GM23338 (cell line): ENCODE data around the gene TAOK1. TPM values are rescaled to one million over a fixed set of nuclear protein-coding genes. Genes with fewer than 3 reads are reported as not detected.

Experiments
- ATAC-seq: fragments of 200-7000 bp; cut with Tn5 transposase; 3 replicates; pipeline ENCODE4 v1.9.1; 2020
- DNase-seq: peaks from one replicate; pipeline ENCODE4 v3.0.0-alpha.2; 2015; ENCODE audit warnings: low spot score
- H2AFZ ChIP-seq: fragments of 200-600 bp; sonication (generic); 2 replicates; pipeline ENCODE4 v1.8.0; 2016; ENCODE audit warnings: antibody characterized with exemption, mild to moderate bottlenecking, moderate library complexity
- H3F3A ChIP-seq: fragments of 200-600 bp; sonication (generic); replicated peaks from 2 replicates; pipeline ENCODE4 v1.8.0; 2017; ENCODE audit warnings: antibody characterized with exemption, mixed run types, low read depth
- H3K27ac ChIP-seq: fragments of 200-600 bp; sonication (generic); 2 replicates; pipeline ENCODE4 v1.6.1; 2016; ENCODE audit warnings: low read depth
- H3K27me3 ChIP-seq: fragments of 200-600 bp; sonication (generic); 2 replicates; pipeline ENCODE4 v1.8.0; 2016; ENCODE audit warnings: mild to moderate bottlenecking, mixed run types, moderate library complexity; ENCODE audit not compliant: insufficient read depth
- H3K36me3 ChIP-seq: fragments of 200-600 bp; sonication (generic); 2 replicates; pipeline ENCODE4 v1.8.0; 2016; ENCODE audit warnings: mild to moderate bottlenecking; ENCODE audit not compliant: insufficient read depth
- H3K4me1 ChIP-seq: fragments of 200-600 bp; sonication (generic); 2 replicates; pipeline ENCODE4 v1.8.0; 2016; ENCODE audit warnings: mild to moderate bottlenecking, moderate library complexity; ENCODE audit not compliant: insufficient read depth
- H3K4me2 ChIP-seq: fragments of 200-600 bp; sonication (generic); 2 replicates; pipeline ENCODE4 v1.7.1; 2017; ENCODE audit warnings: mixed run types
- H3K4me3 ChIP-seq: fragments of 200-600 bp; sonication (generic); 2 replicates; pipeline ENCODE4 v1.6.1; 2016; ENCODE audit warnings: mixed run types
- H3K79me2 ChIP-seq: fragments of 200-600 bp; sonication (generic); replicated peaks from 2 replicates; pipeline ENCODE4 v1.8.0; 2017; ENCODE audit warnings: mild to moderate bottlenecking; ENCODE audit not compliant: insufficient read depth
- H3K9me2 ChIP-seq: fragments of 200-600 bp; sonication (generic); 2 replicates; pipeline ENCODE4 v1.8.0; 2017; ENCODE audit not compliant: insufficient read depth
- H4K20me1 ChIP-seq: fragments of 200-600 bp; sonication (generic); replicated peaks from 2 replicates; pipeline ENCODE4 v1.8.0; 2017; ENCODE audit warnings: mild to moderate bottlenecking; ENCODE audit not compliant: insufficient read depth
- H3K27ac Mint-ChIP-seq: 2 replicates; pipeline ENCODE4 v1.8.0; 2020; ENCODE audit warnings: inconsistent platforms, mild to moderate bottlenecking, moderate library complexity, mixed read lengths
- H3K27me3 Mint-ChIP-seq: 3 replicates; pipeline ENCODE4 v1.8.0; 2022; ENCODE audit warnings: low read depth, mild to moderate bottlenecking, moderate library complexity, mixed read lengths, inconsistent platforms; ENCODE audit not compliant: insufficient read depth, poor library complexity
- H3K36me3 Mint-ChIP-seq: 3 replicates; pipeline ENCODE4 v1.8.0; 2021; ENCODE audit warnings: low read depth, mild to moderate bottlenecking, inconsistent platforms, moderate library complexity, mixed read lengths
- H3K4me1 Mint-ChIP-seq: 3 replicates; pipeline ENCODE4 v1.8.0; 2020; ENCODE audit warnings: mild to moderate bottlenecking, inconsistent platforms, mixed read lengths
- H3K4me3 Mint-ChIP-seq: 3 replicates; pipeline ENCODE4 v1.8.0; 2021; ENCODE audit warnings: moderate library complexity, mild to moderate bottlenecking, inconsistent platforms, mixed read lengths
- H3K9me3 Mint-ChIP-seq: 3 replicates; pipeline ENCODE4 v1.8.0; 2020; ENCODE audit warnings: moderate library complexity, mild to moderate bottlenecking, inconsistent platforms, mixed read lengths
- CREB1 ChIP-seq: fragments of 250-450 bp; sonication (Bioruptor Pico); IDR thresholded peaks from 2 replicates; pipeline ENCODE4 v1.5.0; 2020; ENCODE audit warnings: low read depth, mild to moderate bottlenecking, moderate library complexity
- ETS1 ChIP-seq: IDR thresholded peaks from 2 replicates; pipeline ENCODE4 v1.6.1; 2016; ENCODE audit warnings: antibody characterized with exemption
- EZH2phosphoT487 ChIP-seq: fragments of 200-600 bp; sonication (generic); IDR thresholded peaks from one replicate; pipeline ENCODE4 v1.8.1; 2018; ENCODE audit warnings: antibody characterized with exemption; ENCODE audit not compliant: unreplicated experiment
- JUNB ChIP-seq: IDR thresholded peaks from one replicate; pipeline ENCODE4 v1.6.1; 2016; ENCODE audit warnings: antibody characterized with exemption; ENCODE audit not compliant: unreplicated experiment
- NANOG ChIP-seq: IDR thresholded peaks from 2 replicates; pipeline ENCODE4 v1.6.1; 2016; ENCODE audit warnings: antibody characterized with exemption, borderline replicate concordance
- POLR2AphosphoS5 ChIP-seq: IDR thresholded peaks from 2 replicates; pipeline ENCODE4 v1.6.1; 2016; ENCODE audit warnings: antibody characterized with exemption, low read depth
- REST ChIP-seq: IDR thresholded peaks from one replicate; pipeline ENCODE4 v1.6.1; 2018; ENCODE audit warnings: antibody characterized with exemption; ENCODE audit not compliant: unreplicated experiment
- STAT1 ChIP-seq: IDR thresholded peaks from one replicate; pipeline ENCODE4 v1.6.1; 2016; ENCODE audit warnings: antibody characterized with exemption; ENCODE audit not compliant: unreplicated experiment
- ZNF114 ChIP-seq: fragments of 250-450 bp; sonication (Bioruptor Pico); IDR thresholded peaks from 2 replicates; pipeline ENCODE4 v1.5.0; 2020; ENCODE audit warnings: mild to moderate bottlenecking, moderate library complexity
- ZNF331 ChIP-seq: fragments of 250-450 bp; sonication (Bioruptor Pico); IDR thresholded peaks from 2 replicates; pipeline ENCODE4 v1.5.0; 2020; ENCODE audit warnings: low read depth, mild to moderate bottlenecking, moderate library complexity
- ZNF462 ChIP-seq: fragments of 250-450 bp; sonication (Bioruptor Pico); IDR thresholded peaks from 2 replicates; pipeline ENCODE4 v1.5.0; 2020; ENCODE audit warnings: mild to moderate bottlenecking, moderate library complexity
- polyA plus RNA-seq: library from polyadenylated mRNA; unstranded; fragments of >200 nt; fragmentation: Nextera tagmentation; extraction: Ambion mirVana; gene quantifications from 2 replicates; pipeline ENCODE4 v1.2.1, GENCODE V29; 2016
- total RNA-seq: library from RNA; depleted of rRNA; stranded (reverse); fragments of >200 nt; shearing (Covaris generic); gene quantifications from 2 replicates; pipeline ENCODE4 v1.2.3, GENCODE V29; 2014

Gene TAOK1
- total and polyA plus RNA-seq, 2 experiments from 2014 or later = 19.4 to 69.8 TPM

GRCh38 chr17:29420128-29420527, 30.0 kb downstream of the TAOK1 start:
- Histone ChIP-seq H3K4me1 (no peaks in the 10 kb centered on the region), H3K27me3 (no peaks in the 10 kb centered on the region), H3K27ac (no peak overlapping the region), H3K9me2 (no peaks in the 10 kb centered on the region), H3K36me3 (0 out of 2 replicates have a peak, but pooled peaks cover 3% of the 10 kb centered on the region), H3K79me2 (peaks cover 100% of the 10 kb centered on the region), H4K20me1 (peaks cover 47% of the 10 kb centered on the region; the same call in 1 of the 2 replicates), H3K4me2 (no peak overlapping the region), H2AFZ (no peak overlapping the region), H3F3A (no peaks in the 10 kb centered on the region), H3K4me3 (no peak overlapping the region)
- Mint-ChIP-seq H3K9me3 (no peaks in the 10 kb centered on the region), H3K27me3 (peaks cover 1% of the 10 kb centered on the region), H3K4me1 (no peaks in the 10 kb centered on the region), H3K36me3 (peaks cover 17% of the 10 kb centered on the region; the same call in 2 of the 3 replicates), H3K27ac (no peak overlapping the region), H3K4me3 (no peak overlapping the region)
- no peak for TF ChIP-seq POLR2AphosphoS5
- no peak for TF ChIP-seq REST
- no peak for TF ChIP-seq NANOG
- TF ChIP-seq CREB1 (CRISPR knock-in tag) = no peak
- no peak for TF ChIP-seq EZH2phosphoT487
- no peak for TF ChIP-seq ZNF114 (CRISPR knock-in tag)
- TF ChIP-seq ETS1 = no peak
- no peak for TF ChIP-seq ZNF462 (CRISPR knock-in tag)
- no peak for TF ChIP-seq STAT1
- TF ChIP-seq ZNF331 (CRISPR knock-in tag) = no peak
- TF ChIP-seq JUNB = no peak
- DNase-seq (no peak), ATAC-seq (no peak)
